HEK293 (cell line): ENCODE results near the gene ARL3.

Source experiments
- GFI1B ChIP-seq: fragments of 450-650 bp; formaldehyde crosslinking; IDR thresholded peaks from 2 replicates; pipeline ENCODE4 v1.5.1; 2016; ENCODE audit warnings: missing biosample characterization, missing genetic modification characterization
- KLF8 ChIP-seq: fragments of 450-650 bp; formaldehyde crosslinking; IDR thresholded peaks from 2 replicates; pipeline ENCODE4 v1.5.1; 2016; ENCODE audit warnings: missing biosample characterization, missing genetic modification characterization
- ZNF140 ChIP-seq: fragments of 450-650 bp; formaldehyde crosslinking; IDR thresholded peaks from 2 replicates; pipeline ENCODE4 v1.5.1; 2016; ENCODE audit warnings: missing biosample characterization, missing genetic modification characterization
- ZNF184 ChIP-seq: fragments of 450-650 bp; IDR thresholded peaks from 2 replicates; pipeline ENCODE4 v1.5.1; 2018; ENCODE audit warnings: missing biosample characterization, mild to moderate bottlenecking, missing genetic modification characterization
- ZNF324 ChIP-seq: fragments of 450-650 bp; formaldehyde crosslinking; IDR thresholded peaks from 2 replicates; pipeline ENCODE4 v1.5.1; 2016; ENCODE audit warnings: missing biosample characterization, missing genetic modification characterization
- ZNF354C ChIP-seq: fragments of 450-650 bp; formaldehyde crosslinking; IDR thresholded peaks from 2 replicates; pipeline ENCODE4 v1.5.1; 2016; ENCODE audit warnings: missing biosample characterization, missing genetic modification characterization, low read depth, borderline replicate concordance
- ZNF561 ChIP-seq: fragments of 450-650 bp; IDR thresholded peaks from 2 replicates; pipeline ENCODE4 v1.5.1; 2018; ENCODE audit warnings: missing biosample characterization, missing genetic modification characterization, borderline replicate concordance
- ZNF677 ChIP-seq: fragments of 450-650 bp; IDR thresholded peaks from 2 replicates; pipeline ENCODE4 v1.5.0; 2018; ENCODE audit warnings: missing biosample characterization, mild to moderate bottlenecking, missing genetic modification characterization, moderate library complexity
- ZNF701 ChIP-seq: fragments of 450-650 bp; formaldehyde crosslinking; IDR thresholded peaks from 2 replicates; pipeline ENCODE4 v1.5.1; 2016; ENCODE audit warnings: missing biosample characterization, missing genetic modification characterization
- ZXDB ChIP-seq: fragments of 450-650 bp; formaldehyde crosslinking; IDR thresholded peaks from 2 replicates; pipeline ENCODE4 v1.5.1; 2016; ENCODE audit warnings: missing biosample characterization, missing genetic modification characterization
- TF ChIP-seq, protein P1 (sequence below): fragments of 450-650 bp; formaldehyde crosslinking; IDR thresholded peaks from 2 replicates; pipeline ENCODE4 v1.5.1; 2016; ENCODE audit warnings: missing biosample characterization, missing genetic modification characterization
- TF ChIP-seq, protein P2 (sequence below): fragments of 450-650 bp; formaldehyde crosslinking; IDR thresholded peaks from 2 replicates; pipeline ENCODE4 v1.5.1; 2016; ENCODE audit warnings: missing biosample characterization, missing genetic modification characterization
- TF ChIP-seq, protein P3 (sequence below): fragments of 450-650 bp; formaldehyde crosslinking; IDR thresholded peaks from 2 replicates; pipeline ENCODE4 v1.5.1; 2016; ENCODE audit warnings: missing biosample characterization, missing genetic modification characterization
- TF ChIP-seq, protein P4 (sequence below): fragments of 450-650 bp; formaldehyde crosslinking; optimal IDR thresholded peaks from 2 replicates; pipeline ENCODE3; 2016; ENCODE audit warnings: missing biosample characterization, mild to moderate bottlenecking, missing genetic modification characterization
- TF ChIP-seq, protein P5 (sequence below): fragments of 450-650 bp; formaldehyde crosslinking; IDR thresholded peaks from 2 replicates; pipeline ENCODE4 v1.5.1; 2017; ENCODE audit warnings: missing biosample characterization, missing genetic modification characterization
- TF ChIP-seq, protein P6 (sequence below): fragments of 450-650 bp; formaldehyde crosslinking; conservative IDR thresholded peaks from 2 replicates; pipeline ENCODE4 v1.5.1; 2016; ENCODE audit warnings: low read depth, missing biosample characterization, missing genetic modification characterization
- TF ChIP-seq, protein P7 (sequence below): fragments of 450-650 bp; formaldehyde crosslinking; IDR thresholded peaks from 2 replicates; pipeline ENCODE4 v1.5.1; 2016; ENCODE audit warnings: missing biosample characterization, missing genetic modification characterization

The ARL3 gene

DNA sequence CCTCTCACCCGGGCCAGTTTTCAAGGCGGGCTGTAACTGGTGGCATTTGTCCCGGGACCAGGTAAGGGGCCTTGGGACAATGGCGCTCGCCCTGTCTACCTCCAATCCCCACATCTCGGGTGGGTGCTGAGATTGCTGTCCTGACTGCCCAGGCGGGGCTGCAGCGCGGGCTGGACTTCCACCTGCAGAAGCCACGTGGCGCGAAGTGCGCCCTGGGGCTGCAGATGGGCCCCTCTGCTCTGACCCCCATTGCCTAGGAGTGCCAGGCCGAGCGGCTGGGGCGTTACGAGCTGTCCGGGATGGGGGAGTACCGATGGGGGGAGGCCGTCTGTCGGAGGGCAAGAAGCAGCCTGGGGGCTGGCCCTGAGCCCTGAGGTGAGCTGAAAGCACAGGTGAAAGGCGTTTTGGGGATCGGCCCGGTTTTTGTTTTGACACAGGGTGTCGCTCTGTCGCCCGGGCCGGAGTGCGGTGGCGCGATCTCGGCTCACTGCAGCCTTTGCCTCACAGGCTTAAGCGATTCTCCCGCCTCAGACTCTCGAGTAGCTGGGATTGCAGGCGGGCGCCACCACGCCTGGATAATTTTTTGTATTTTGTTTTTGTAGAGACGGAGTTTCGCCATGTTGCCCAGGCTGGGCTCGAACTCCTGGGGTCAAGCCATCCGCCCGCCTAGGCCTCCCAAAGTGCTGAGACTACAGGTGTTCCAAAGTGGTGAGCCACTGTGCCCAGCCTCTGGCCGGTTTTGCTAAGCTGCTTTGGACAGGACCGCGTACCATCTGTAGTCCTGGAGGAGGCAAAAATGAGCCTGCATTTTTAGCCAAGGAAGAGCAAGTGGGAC, 641 bp upstream of the ARL3 start, which contains the start of gene SFXN2 (continued):
- 0 out of 2 replicates have a peak, but pooled peaks have one; percentile 22 for TF ChIP-seq ZNF184 (tag by site-specific recombination)
- TF ChIP-seq GFI1B: no peak
- no peak for TF ChIP-seq ZNF140 (tag by site-specific recombination)
- TF ChIP-seq, protein P1, sequence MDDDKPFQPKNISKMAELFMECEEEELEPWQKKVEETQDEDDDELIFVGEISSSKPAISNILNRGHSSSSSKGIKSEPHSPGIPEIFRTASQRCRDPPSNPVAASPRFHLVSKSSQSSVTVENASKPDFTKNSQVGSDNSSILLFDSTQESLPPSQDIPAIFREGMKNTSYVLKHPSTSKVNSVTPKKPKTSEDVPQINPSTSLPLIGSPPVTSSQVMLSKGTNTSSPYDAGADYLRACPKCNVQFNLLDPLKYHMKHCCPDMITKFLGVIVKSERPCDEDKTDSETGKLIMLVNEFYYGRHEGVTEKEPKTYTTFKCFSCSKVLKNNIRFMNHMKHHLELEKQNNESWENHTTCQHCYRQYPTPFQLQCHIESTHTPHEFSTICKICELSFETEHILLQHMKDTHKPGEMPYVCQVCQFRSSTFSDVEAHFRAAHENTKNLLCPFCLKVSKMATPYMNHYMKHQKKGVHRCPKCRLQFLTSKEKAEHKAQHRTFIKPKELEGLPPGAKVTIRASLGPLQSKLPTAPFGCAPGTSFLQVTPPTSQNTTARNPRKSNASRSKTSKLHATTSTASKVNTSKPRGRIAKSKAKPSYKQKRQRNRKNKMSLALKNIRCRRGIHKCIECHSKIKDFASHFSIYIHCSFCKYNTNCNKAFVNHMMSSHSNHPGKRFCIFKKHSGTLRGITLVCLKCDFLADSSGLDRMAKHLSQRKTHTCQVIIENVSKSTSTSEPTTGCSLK (tag by site-specific recombination): no peak
- TF ChIP-seq ZNF701 (tag by site-specific recombination): no peak
- TF ChIP-seq ZNF561 (tag by site-specific recombination): no peak; the same call in 1 of the 2 replicates
- peak; percentile 64; the same call in 1 of the 2 replicates for TF ChIP-seq ZNF324 (tag by site-specific recombination)
- TF ChIP-seq ZNF354C (tag by site-specific recombination): no peak
- TF ChIP-seq, protein P2, sequence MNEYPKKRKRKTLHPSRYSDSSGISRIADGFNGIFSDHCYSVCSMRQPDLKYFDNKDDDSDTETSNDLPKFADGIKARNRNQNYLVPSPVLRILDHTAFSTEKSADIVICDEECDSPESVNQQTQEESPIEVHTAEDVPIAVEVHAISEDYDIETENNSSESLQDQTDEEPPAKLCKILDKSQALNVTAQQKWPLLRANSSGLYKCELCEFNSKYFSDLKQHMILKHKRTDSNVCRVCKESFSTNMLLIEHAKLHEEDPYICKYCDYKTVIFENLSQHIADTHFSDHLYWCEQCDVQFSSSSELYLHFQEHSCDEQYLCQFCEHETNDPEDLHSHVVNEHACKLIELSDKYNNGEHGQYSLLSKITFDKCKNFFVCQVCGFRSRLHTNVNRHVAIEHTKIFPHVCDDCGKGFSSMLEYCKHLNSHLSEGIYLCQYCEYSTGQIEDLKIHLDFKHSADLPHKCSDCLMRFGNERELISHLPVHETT (tag by site-specific recombination): peak; percentile 49; the same call in 1 of the 2 replicates
- TF ChIP-seq, protein P3, sequence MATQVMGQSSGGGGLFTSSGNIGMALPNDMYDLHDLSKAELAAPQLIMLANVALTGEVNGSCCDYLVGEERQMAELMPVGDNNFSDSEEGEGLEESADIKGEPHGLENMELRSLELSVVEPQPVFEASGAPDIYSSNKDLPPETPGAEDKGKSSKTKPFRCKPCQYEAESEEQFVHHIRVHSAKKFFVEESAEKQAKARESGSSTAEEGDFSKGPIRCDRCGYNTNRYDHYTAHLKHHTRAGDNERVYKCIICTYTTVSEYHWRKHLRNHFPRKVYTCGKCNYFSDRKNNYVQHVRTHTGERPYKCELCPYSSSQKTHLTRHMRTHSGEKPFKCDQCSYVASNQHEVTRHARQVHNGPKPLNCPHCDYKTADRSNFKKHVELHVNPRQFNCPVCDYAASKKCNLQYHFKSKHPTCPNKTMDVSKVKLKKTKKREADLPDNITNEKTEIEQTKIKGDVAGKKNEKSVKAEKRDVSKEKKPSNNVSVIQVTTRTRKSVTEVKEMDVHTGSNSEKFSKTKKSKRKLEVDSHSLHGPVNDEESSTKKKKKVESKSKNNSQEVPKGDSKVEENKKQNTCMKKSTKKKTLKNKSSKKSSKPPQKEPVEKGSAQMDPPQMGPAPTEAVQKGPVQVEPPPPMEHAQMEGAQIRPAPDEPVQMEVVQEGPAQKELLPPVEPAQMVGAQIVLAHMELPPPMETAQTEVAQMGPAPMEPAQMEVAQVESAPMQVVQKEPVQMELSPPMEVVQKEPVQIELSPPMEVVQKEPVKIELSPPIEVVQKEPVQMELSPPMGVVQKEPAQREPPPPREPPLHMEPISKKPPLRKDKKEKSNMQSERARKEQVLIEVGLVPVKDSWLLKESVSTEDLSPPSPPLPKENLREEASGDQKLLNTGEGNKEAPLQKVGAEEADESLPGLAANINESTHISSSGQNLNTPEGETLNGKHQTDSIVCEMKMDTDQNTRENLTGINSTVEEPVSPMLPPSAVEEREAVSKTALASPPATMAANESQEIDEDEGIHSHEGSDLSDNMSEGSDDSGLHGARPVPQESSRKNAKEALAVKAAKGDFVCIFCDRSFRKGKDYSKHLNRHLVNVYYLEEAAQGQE: peak; percentile 81
- no peak for TF ChIP-seq ZNF677 (tag by site-specific recombination)
- TF ChIP-seq KLF8 (tag by site-specific recombination): peak; percentile 89
- TF ChIP-seq, protein P4, sequence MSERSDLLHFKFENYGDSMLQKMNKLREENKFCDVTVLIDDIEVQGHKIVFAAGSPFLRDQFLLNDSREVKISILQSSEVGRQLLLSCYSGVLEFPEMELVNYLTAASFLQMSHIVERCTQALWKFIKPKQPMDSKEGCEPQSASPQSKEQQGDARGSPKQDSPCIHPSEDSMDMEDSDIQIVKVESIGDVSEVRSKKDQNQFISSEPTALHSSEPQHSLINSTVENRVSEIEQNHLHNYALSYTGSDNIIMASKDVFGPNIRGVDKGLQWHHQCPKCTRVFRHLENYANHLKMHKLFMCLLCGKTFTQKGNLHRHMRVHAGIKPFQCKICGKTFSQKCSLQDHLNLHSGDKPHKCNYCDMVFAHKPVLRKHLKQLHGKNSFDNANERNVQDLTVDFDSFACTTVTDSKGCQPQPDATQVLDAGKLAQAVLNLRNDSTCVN (tag by site-specific recombination): peak; percentile 14
- TF ChIP-seq, protein P5, sequence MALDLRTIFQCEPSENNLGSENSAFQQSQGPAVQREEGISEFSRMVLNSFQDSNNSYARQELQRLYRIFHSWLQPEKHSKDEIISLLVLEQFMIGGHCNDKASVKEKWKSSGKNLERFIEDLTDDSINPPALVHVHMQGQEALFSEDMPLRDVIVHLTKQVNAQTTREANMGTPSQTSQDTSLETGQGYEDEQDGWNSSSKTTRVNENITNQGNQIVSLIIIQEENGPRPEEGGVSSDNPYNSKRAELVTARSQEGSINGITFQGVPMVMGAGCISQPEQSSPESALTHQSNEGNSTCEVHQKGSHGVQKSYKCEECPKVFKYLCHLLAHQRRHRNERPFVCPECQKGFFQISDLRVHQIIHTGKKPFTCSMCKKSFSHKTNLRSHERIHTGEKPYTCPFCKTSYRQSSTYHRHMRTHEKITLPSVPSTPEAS (tag by site-specific recombination): peak; percentile 34; the same call in 1 of the 2 replicates
- TF ChIP-seq, protein P6, sequence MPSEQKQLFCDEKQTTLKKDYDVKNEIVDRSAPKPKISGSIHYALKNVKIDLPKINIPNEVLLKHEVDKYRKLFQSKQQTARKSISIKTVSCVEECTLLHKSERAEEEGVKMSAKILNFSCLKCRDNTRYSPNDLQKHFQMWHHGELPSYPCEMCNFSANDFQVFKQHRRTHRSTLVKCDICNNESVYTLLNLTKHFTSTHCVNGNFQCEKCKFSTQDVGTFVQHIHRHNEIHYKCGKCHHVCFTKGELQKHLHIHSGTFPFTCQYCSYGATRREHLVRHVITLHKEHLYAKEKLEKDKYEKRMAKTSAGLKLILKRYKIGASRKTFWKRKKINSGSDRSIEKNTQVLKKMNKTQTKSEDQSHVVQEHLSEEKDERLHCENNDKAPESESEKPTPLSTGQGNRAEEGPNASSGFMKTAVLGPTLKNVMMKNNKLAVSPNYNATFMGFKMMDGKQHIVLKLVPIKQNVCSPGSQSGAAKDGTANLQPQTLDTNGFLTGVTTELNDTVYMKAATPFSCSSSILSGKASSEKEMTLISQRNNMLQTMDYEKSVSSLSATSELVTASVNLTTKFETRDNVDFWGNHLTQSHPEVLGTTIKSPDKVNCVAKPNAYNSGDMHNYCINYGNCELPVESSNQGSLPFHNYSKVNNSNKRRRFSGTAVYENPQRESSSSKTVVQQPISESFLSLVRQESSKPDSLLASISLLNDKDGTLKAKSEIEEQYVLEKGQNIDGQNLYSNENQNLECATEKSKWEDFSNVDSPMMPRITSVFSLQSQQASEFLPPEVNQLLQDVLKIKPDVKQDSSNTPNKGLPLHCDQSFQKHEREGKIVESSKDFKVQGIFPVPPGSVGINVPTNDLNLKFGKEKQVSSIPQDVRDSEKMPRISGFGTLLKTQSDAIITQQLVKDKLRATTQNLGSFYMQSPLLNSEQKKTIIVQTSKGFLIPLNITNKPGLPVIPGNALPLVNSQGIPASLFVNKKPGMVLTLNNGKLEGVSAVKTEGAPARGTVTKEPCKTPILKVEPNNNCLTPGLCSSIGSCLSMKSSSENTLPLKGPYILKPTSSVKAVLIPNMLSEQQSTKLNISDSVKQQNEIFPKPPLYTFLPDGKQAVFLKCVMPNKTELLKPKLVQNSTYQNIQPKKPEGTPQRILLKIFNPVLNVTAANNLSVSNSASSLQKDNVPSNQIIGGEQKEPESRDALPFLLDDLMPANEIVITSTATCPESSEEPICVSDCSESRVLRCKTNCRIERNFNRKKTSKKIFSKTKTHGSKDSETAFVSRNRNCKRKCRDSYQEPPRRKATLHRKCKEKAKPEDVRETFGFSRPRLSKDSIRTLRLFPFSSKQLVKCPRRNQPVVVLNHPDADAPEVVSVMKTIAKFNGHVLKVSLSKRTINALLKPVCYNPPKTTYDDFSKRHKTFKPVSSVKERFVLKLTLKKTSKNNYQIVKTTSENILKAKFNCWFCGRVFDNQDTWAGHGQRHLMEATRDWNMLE (tag by site-specific recombination): no peak
- TF ChIP-seq, protein P7, sequence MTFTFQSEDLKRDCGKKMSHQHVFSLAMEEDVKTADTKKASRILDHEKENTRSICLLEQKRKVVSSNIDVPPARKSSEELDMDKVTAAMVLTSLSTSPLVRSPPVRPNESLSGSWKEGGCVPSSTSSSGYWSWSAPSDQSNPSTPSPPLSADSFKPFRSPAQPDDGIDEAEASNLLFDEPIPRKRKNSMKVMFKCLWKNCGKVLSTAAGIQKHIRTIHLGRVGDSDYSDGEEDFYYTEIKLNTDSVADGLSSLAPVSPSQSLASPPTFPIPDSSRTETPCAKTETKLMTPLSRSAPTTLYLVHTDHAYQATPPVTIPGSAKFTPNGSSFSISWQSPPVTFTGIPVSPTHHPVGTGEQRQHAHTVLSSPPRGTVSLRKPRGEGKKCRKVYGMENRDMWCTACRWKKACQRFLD (tag by site-specific recombination): no peak
- TF ChIP-seq ZXDB: peak; percentile 68
